H9 (cell line): Measurements from ENCODE around the gene FHL3. TPM values are rescaled to one million over a fixed set of nuclear protein-coding genes. Genes with fewer than 3 reads are reported as not detected.
A peak's percentile ranks its signal among the peaks of the same experiment; 100 is the strongest.

Source experiments
- DNase-seq: peaks from one replicate; pipeline ENCODE4 v3.0.0-alpha.2; 2017
- H2AFZ ChIP-seq: one replicate; pipeline ENCODE4 v1.6.1; 2013; ENCODE audit warnings: mild to moderate bottlenecking, low read length, control low read depth, moderate library complexity
- H2AK5ac ChIP-seq: 2 replicates; pipeline ENCODE4 v1.6.1; 2013; ENCODE audit warnings: low read length, control low read depth, mixed read lengths; ENCODE audit not compliant: insufficient read length
- H2BK120ac ChIP-seq: one replicate; pipeline ENCODE4 v1.6.1; 2013; ENCODE audit warnings: low read depth, mild to moderate bottlenecking, low read length, control low read depth, inconsistent platforms; ENCODE audit not compliant: poor library complexity, severe bottlenecking
- H2BK12ac ChIP-seq: 2 replicates; pipeline ENCODE4 v1.6.1; 2013; ENCODE audit warnings: low read length, control low read depth, mixed read lengths, low read depth; ENCODE audit not compliant: insufficient read length
- H2BK15ac ChIP-seq: 2 replicates; pipeline ENCODE4 v1.6.1; 2013; ENCODE audit warnings: low read depth, low read length, control low read depth
- H2BK20ac ChIP-seq: one replicate; pipeline ENCODE4 v1.6.1; 2013; ENCODE audit warnings: low read depth, mild to moderate bottlenecking, low read length, control low read depth, inconsistent platforms; ENCODE audit not compliant: poor library complexity, severe bottlenecking
- H2BK5ac ChIP-seq: 2 replicates; pipeline ENCODE4 v1.6.1; 2013; ENCODE audit warnings: low read length, control low read depth, mixed read lengths; ENCODE audit not compliant: insufficient read length
- H3K14ac ChIP-seq: 2 replicates; pipeline ENCODE4 v1.6.1; 2013; ENCODE audit warnings: low read length, control low read depth; ENCODE audit not compliant: insufficient read depth
- H3K18ac ChIP-seq: 2 replicates; pipeline ENCODE4 v1.6.1; 2013; ENCODE audit warnings: low read depth, mild to moderate bottlenecking, mixed read lengths, low read length, control low read depth; ENCODE audit not compliant: insufficient read length
- H3K23ac ChIP-seq: 2 replicates; pipeline ENCODE4 v1.6.1; 2013; ENCODE audit warnings: low read length, control low read depth, mixed read lengths, low read depth; ENCODE audit not compliant: insufficient read length
- H3K23me2 ChIP-seq: 2 replicates; pipeline ENCODE4 v1.6.1; 2013; ENCODE audit warnings: low read depth, mild to moderate bottlenecking, mixed read lengths, low read length, control low read depth; ENCODE audit not compliant: insufficient read length, poor library complexity, severe bottlenecking
- H3K27ac ChIP-seq: 2 replicates; pipeline ENCODE4 v1.5.1; 2013; ENCODE audit warnings: low read length, control low read depth, mixed read lengths, low read depth; ENCODE audit not compliant: insufficient read length
- H3K27me3 ChIP-seq: 2 replicates; pipeline ENCODE4 v1.6.1; 2013; ENCODE audit warnings: low read length, control low read depth, inconsistent platforms; ENCODE audit not compliant: insufficient read depth
- H3K4ac ChIP-seq: 2 replicates; pipeline ENCODE4 v1.6.1; 2013; ENCODE audit warnings: low read depth, mild to moderate bottlenecking, control low read depth, inconsistent platforms, low read length, moderate library complexity
- H3K4me1 ChIP-seq: 2 replicates; pipeline ENCODE4 v1.6.1; 2013; ENCODE audit warnings: low read length, control low read depth, inconsistent platforms; ENCODE audit not compliant: insufficient read depth
- H3K4me2 ChIP-seq: 2 replicates; pipeline ENCODE4 v1.6.1; 2013; ENCODE audit warnings: low read length, control low read depth, mixed read lengths; ENCODE audit not compliant: insufficient read length, insufficient read depth
- H3K56ac ChIP-seq: 2 replicates; pipeline ENCODE4 v1.6.1; 2013; ENCODE audit warnings: low read depth, mild to moderate bottlenecking, mixed read lengths, low read length, control low read depth; ENCODE audit not compliant: insufficient read length
- H3K79me1 ChIP-seq: 2 replicates; pipeline ENCODE4 v1.6.1; 2013; ENCODE audit warnings: low read depth, mild to moderate bottlenecking, moderate library complexity, low read length, control low read depth, inconsistent platforms; ENCODE audit not compliant: insufficient read depth, poor library complexity, severe bottlenecking
- H3K79me2 ChIP-seq: 2 replicates; pipeline ENCODE4 v1.6.1; 2013; ENCODE audit warnings: low read length, control low read depth, inconsistent platforms; ENCODE audit not compliant: insufficient read depth
- H3K9ac ChIP-seq: 2 replicates; pipeline ENCODE4 v1.6.1; 2013; ENCODE audit warnings: low read length, control low read depth, mixed read lengths; ENCODE audit not compliant: insufficient read length; ENCODE audit errors: extremely low read depth
- H3K9me3 ChIP-seq: one replicate; pipeline ENCODE4 v1.6.1; 2013; ENCODE audit warnings: low read depth, low read length, inconsistent platforms; ENCODE audit not compliant: control insufficient read depth
- H3T11ph ChIP-seq: one replicate; pipeline ENCODE4 v1.6.1; 2013; ENCODE audit warnings: mild to moderate bottlenecking, low read length, control low read depth, inconsistent platforms
- H4K20me1 ChIP-seq: one replicate; pipeline ENCODE4 v1.6.1; 2013; ENCODE audit not compliant: control insufficient read depth, insufficient read length, insufficient read depth
- H4K5ac ChIP-seq: 2 replicates; pipeline ENCODE4 v1.6.1; 2013; ENCODE audit warnings: low read depth, mild to moderate bottlenecking, mixed read lengths, low read length, control low read depth; ENCODE audit not compliant: insufficient read length
- H4K8ac ChIP-seq: replicated peaks from 2 replicates; pipeline ENCODE4 v1.6.1; 2013; ENCODE audit warnings: low read length, control low read depth, mixed read lengths, low read depth; ENCODE audit not compliant: insufficient read length
- H4K91ac ChIP-seq: 2 replicates; pipeline ENCODE4 v1.6.1; 2013; ENCODE audit warnings: low read depth, mild to moderate bottlenecking, moderate library complexity, mixed read lengths, low read length, control low read depth; ENCODE audit not compliant: insufficient read length
- H3K27ac Mint-ChIP-seq, 3 experiments: 2 replicates in 2 of 3; 3 replicates in 1 of 3; pipeline ENCODE4 v1.8.0; 2020 to 2021; ENCODE audit warnings: mixed read lengths in 3 of 3, mild to moderate bottlenecking in 1 of 3, moderate library complexity in 1 of 3
- H3K27me3 Mint-ChIP-seq: 2 replicates; pipeline ENCODE4 v1.8.0; 2021; ENCODE audit warnings: low read depth, mild to moderate bottlenecking, moderate library complexity, mixed read lengths
- H3K36me3 Mint-ChIP-seq, 3 experiments: 2 replicates in 2 of 3; 3 replicates in 1 of 3; pipeline ENCODE4 v1.8.0; 2020 to 2021; ENCODE audit warnings: low read depth in 3 of 3, mixed read lengths in 3 of 3; ENCODE audit not compliant: insufficient read depth in 1 of 3
- H3K4me1 Mint-ChIP-seq, 2 experiments: 2 replicates each; pipeline ENCODE4 v1.8.0; 2020; ENCODE audit warnings: mixed read lengths in 2 of 2
- H3K4me3 Mint-ChIP-seq, 2 experiments: 2 replicates in 1 of 2; 3 replicates in 1 of 2; pipeline ENCODE4 v1.8.0; 2020 to 2021; ENCODE audit warnings: mild to moderate bottlenecking in 2 of 2, mixed read lengths in 2 of 2, moderate library complexity in 1 of 2
- H3K9me3 Mint-ChIP-seq, 2 experiments: 2 replicates in 1 of 2; 3 replicates in 1 of 2; pipeline ENCODE4 v1.8.0; 2020; ENCODE audit warnings: mild to moderate bottlenecking in 2 of 2, mixed read lengths in 2 of 2, moderate library complexity in 1 of 2
- CTCF ChIP-seq: fragments of 200-600 bp; sonication (generic); conservative IDR thresholded peaks from 3 replicates; pipeline ENCODE4 v1.8.0; 2021; ENCODE audit warnings: antibody characterized with exemption, mild to moderate bottlenecking
- WGBS: extraction: QIAGEN DNeasy Blood & Tissue Kit; methylation state at CpG from one replicate; pipeline ENCODE4 v1.1.7; 2013; ENCODE audit warnings: missing lambda C conversion rate, low lambda C conversion rate, mixed read lengths; ENCODE audit not compliant: insufficient read length; ENCODE audit errors: extremely low coverage; 5-methylcytosine and 5-hydroxymethylcytosine counted together
- total RNA-seq: library from RNA; stranded (reverse); gene quantifications from 2 replicates; pipeline ENCODE4 v1.2.1, GENCODE V29; 2021

The FHL3 gene
- total RNA-seq, 1 experiment from 2014 or later, result 32.8 TPM

DNA sequence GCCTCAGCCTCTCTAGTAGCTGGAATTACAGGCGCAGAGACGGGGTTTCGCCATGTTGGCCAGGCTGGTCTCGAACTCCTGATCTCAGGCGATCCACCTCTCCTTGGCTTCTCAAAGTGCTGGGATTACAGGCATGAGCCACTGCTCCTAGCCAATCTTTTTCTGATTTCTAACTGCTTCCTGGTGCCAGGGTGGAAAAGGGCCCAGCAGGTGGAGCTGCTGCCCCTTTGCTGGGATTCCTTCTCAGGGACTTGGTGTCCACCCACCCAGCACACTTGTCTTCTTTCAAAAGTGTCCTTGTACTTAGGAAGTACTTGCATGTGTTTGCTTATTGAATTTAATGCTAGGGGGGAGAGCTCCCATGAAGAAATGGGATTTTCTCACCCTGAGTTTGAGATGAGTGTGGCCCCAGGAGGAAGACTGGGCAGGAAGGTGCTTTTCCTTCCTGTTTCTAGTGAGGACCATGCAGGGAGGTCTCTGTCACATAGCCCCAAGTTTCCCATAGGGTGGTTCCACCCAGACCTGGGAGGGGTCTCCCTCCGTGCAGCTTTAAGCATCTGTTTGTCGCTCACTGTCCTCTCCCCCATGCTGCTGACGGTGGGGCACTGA is 21.4 kb upstream of the FHL3 start:
- Histone ChIP-seq H3K4me2 (no peak overlapping the region), H3K18ac (no peak overlapping the region), H2BK120ac (no peak overlapping the region), H3K27me3 (no peaks in the 10 kb centered on the region), H2BK12ac (no peak overlapping the region), H3K23ac (no peak overlapping the region), H2BK5ac (no peak overlapping the region), H3T11ph (no peak overlapping the region), H3K9ac (no peak overlapping the region), H4K8ac (no peak overlapping the region), H4K20me1 (no peaks in the 10 kb centered on the region), H2BK15ac (no peak overlapping the region), H3K14ac (no peak overlapping the region), H3K79me2 (no peaks in the 10 kb centered on the region), H2AK5ac (no peak overlapping the region), H2AFZ (no peak overlapping the region), H4K5ac (no peak overlapping the region), H3K4ac (no peak overlapping the region), H3K79me1 (no peaks in the 10 kb centered on the region), H3K4me1 (peaks cover 2% of the 10 kb centered on the region; the same call in 1 of the 2 replicates), H3K27ac (no peak overlapping the region), H3K23me2 (no peaks in the 10 kb centered on the region), H4K91ac (no peak overlapping the region), H3K56ac (no peak overlapping the region), H3K9me3 (no peaks in the 10 kb centered on the region), H2BK20ac (no peak overlapping the region)
- Mint-ChIP-seq H3K4me1 (peaks cover 35 to 49% of the 10 kb centered on the region in 2 experiments), H3K27ac (peak overlapping the region in 2 of 3 experiments; percentile 69 to 83; a peak in 3 of 7 replicates), H3K4me3 (no peak overlapping the region), H3K27me3 (no peaks in the 10 kb centered on the region), H3K9me3 (no peaks in the 10 kb centered on the region), H3K36me3 (peaks cover 18 to 48% (median 36%) of the 10 kb centered on the region in 3 experiments; a peak in 6 of 7 replicates)
- no CpG with 5 or more reads among the region's 8 CpGs for WGBS
- TF ChIP-seq CTCF, result peak; percentile 85
- peak; percentile 77 for DNase-seq
